Breast epithelium (tissue), 4 donors: ENCODE measurements around the gene SERPINA4. TPM values are rescaled to one million over a fixed set of nuclear protein-coding genes. Genes with fewer than 3 reads are reported as not detected.

Experiments used
- DNase-seq, 2 donors: peaks; one replicate each; pipeline ENCODE4 v3.0.0-alpha.2; 2019; ENCODE audit warnings: low spot score in 2 of 2
- H3K27ac ChIP-seq, 2 donors: fragments of 200-600 bp; sonication (generic) in 1 of 2; one replicate each; pipeline ENCODE4 v1.5.1; 2016 to 2019; ENCODE audit warnings: mild to moderate bottlenecking in 1 of 2
- H3K27me3 ChIP-seq, 2 donors: fragments of 200-600 bp; sonication (generic) in 1 of 2; one replicate each; pipeline versions ENCODE4 v1.5.1 to v1.6.0; 2017 to 2019; ENCODE audit warnings: control low read depth in 1 of 2, mild to moderate bottlenecking in 1 of 2
- H3K36me3 ChIP-seq: fragments of 200-600 bp; one replicate; pipeline ENCODE4 v1.5.1; 2019
- H3K4me1 ChIP-seq, 2 donors: fragments of 200-600 bp; sonication (generic); one replicate each; pipeline ENCODE4 v1.5.1; 2016 to 2019; ENCODE audit warnings: control low read depth in 1 of 2
- H3K4me3 ChIP-seq, 3 donors: fragments of 200-600 bp; sonication (generic); 1 replicate in 2 of 3; 2 replicates in 1 of 3; pipeline ENCODE4 v1.5.1; 2016 to 2019; ENCODE audit warnings: mild to moderate bottlenecking in 3 of 3, moderate library complexity in 2 of 3
- H3K9me3 ChIP-seq, 2 donors: fragments of 200-600 bp; sonication (generic) in 1 of 2; one replicate each; pipeline ENCODE4 v1.5.1; 2016 to 2019; ENCODE audit warnings: control low read depth in 1 of 2
- CTCF ChIP-seq, 3 donors: fragments of 450-650 bp; IDR thresholded peaks; one replicate each; pipeline ENCODE4 v1.5.1; 2016 to 2017; ENCODE audit warnings: antibody characterized with exemption in 3 of 3, mild to moderate bottlenecking in 3 of 3, moderate library complexity in 3 of 3
- POLR2A ChIP-seq: fragments of 450-650 bp; IDR thresholded peaks from one replicate; pipeline ENCODE4 v1.6.1; 2016; ENCODE audit warnings: antibody characterized with exemption, mild to moderate bottlenecking, moderate library complexity
- POLR2AphosphoS5 ChIP-seq, 3 donors: sonication (generic); formaldehyde crosslinking; IDR thresholded peaks; one replicate each; pipeline ENCODE4 v1.6.1; 2017; ENCODE audit warnings: antibody characterized with exemption in 3 of 3
- intact Hi-C: fragments of 100-400 bp; cut with DNase I; formaldehyde crosslinking; loops from one replicate; pipeline ENCODE4 v1.15.1; 2023; ENCODE audit warnings: low total_unique reads
- total RNA-seq, 3 donors: library from RNA; depleted of rRNA; stranded (reverse); fragments of >200 nt; gene quantifications; one replicate each; pipeline ENCODE4 v1.1.0, GENCODE V29; 2016

SERPINA4 gene
- total RNA-seq, 3 donors from 2014 or later, result not detected

GRCh38 chr14:94588311-94588710 lies 27.1 kb downstream of the SERPINA4 start:
- no peak for DNase-seq
- intact Hi-C loops, result no loop called here
- Histone ChIP-seq H3K27ac (no peak overlapping the region), H3K4me1 (no peaks in the 10 kb centered on the region), H3K9me3 (no peaks in the 10 kb centered on the region), H3K27me3 (no peaks in the 10 kb centered on the region), H3K4me3 (no peak overlapping the region), H3K36me3 (no peaks in the 10 kb centered on the region)
- TF ChIP-seq CTCF (IDR thresholded peaks at IDR 0.05), result no peak
- TF ChIP-seq POLR2A, result no peak
- no peak for TF ChIP-seq POLR2AphosphoS5 (IDR thresholded peaks at IDR 0.05)

- no peaks in the 10 kb centered on the region for H3K9me3 ChIP-seq
- intact Hi-C loops, result no loop called here
- no peaks in the 10 kb centered on the region for H3K4me1 ChIP-seq
- no peak overlapping the region for H3K27ac ChIP-seq
- no peak overlapping the region for H3K4me3 ChIP-seq
- no peak for TF ChIP-seq POLR2A
- TF ChIP-seq POLR2AphosphoS5 (IDR thresholded peaks at IDR 0.05), result no peak
- TF ChIP-seq CTCF (IDR thresholded peaks at IDR 0.05), result no peak
- H3K36me3 ChIP-seq, result no peaks in the 10 kb centered on the region
- no peak for DNase-seq
- no peaks in the 10 kb centered on the region for H3K27me3 ChIP-seq
Measured at GRCh38 chr14:94591073-94591472, 29.8 kb downstream of the SERPINA4 start.

- no peaks in the 10 kb centered on the region for H3K36me3 ChIP-seq
- DNase-seq, result no peak
Measured at GRCh38 chr14:94591871-94592270, 30.6 kb downstream of the SERPINA4 start.

GRCh38 chr14:94592457-94592856 lies 31.2 kb downstream of the SERPINA4 start:
- H3K36me3 ChIP-seq, result no peaks in the 10 kb centered on the region
- TF ChIP-seq POLR2AphosphoS5 (IDR thresholded peaks at IDR 0.05), result no peak
- no peak for TF ChIP-seq POLR2A
- no peak for TF ChIP-seq CTCF (IDR thresholded peaks at IDR 0.05)
- no peaks in the 10 kb centered on the region for H3K4me1 ChIP-seq
- H3K9me3 ChIP-seq, result no peaks in the 10 kb centered on the region
- intact Hi-C loops, result no loop called here
- H3K27me3 ChIP-seq, result no peaks in the 10 kb centered on the region
- H3K27ac ChIP-seq, result no peak overlapping the region
- DNase-seq, result no peak
- no peak overlapping the region for H3K4me3 ChIP-seq

More at GRCh38 chr14:94591871-94592270, 30.6 kb downstream of the SERPINA4 start:
- H3K4me1 ChIP-seq, result no peaks in the 10 kb centered on the region
- no peaks in the 10 kb centered on the region for H3K27me3 ChIP-seq
- intact Hi-C loops, result no loop called here
- H3K4me3 ChIP-seq, result no peak overlapping the region
- TF ChIP-seq CTCF (IDR thresholded peaks at IDR 0.05), result no peak
- TF ChIP-seq POLR2A, result no peak
- TF ChIP-seq POLR2AphosphoS5 (IDR thresholded peaks at IDR 0.05), result no peak
- no peak overlapping the region for H3K27ac ChIP-seq
- no peaks in the 10 kb centered on the region for H3K9me3 ChIP-seq

- Histone ChIP-seq H3K27ac (no peak overlapping the region), H3K9me3 (no peaks in the 10 kb centered on the region), H3K27me3 (no peaks in the 10 kb centered on the region), H3K36me3 (no peaks in the 10 kb centered on the region), H3K4me3 (no peak overlapping the region), H3K4me1 (peaks cover 0 to 6% of the 10 kb centered on the region in 2 donors)
- no peak for DNase-seq
- TF ChIP-seq POLR2AphosphoS5 (IDR thresholded peaks at IDR 0.05) (no peak), CTCF (IDR thresholded peaks at IDR 0.05) (no peak), POLR2A (no peak)
- intact Hi-C loops, result no loop called here
Measured at GRCh38 chr14:94593376-94593748, 32.1 kb downstream of the SERPINA4 start.
